GM21576 (cell line): Measurements from ENCODE around the gene KHDRBS1.
"Not testable (repeated sequence)": the region's sequence is repeated elsewhere in the genome, so short reads cannot be mapped to it uniquely, and the experiment has no call there.

Experiments
- ATAC-seq: cut with Tn5 transposase; IDR thresholded peaks from one replicate; pipeline ENCODE4 v1.9.1; 2021; ENCODE audit warnings: mild to moderate bottlenecking, moderate library complexity; ENCODE audit not compliant: unreplicated experiment

Gene KHDRBS1, protein sequence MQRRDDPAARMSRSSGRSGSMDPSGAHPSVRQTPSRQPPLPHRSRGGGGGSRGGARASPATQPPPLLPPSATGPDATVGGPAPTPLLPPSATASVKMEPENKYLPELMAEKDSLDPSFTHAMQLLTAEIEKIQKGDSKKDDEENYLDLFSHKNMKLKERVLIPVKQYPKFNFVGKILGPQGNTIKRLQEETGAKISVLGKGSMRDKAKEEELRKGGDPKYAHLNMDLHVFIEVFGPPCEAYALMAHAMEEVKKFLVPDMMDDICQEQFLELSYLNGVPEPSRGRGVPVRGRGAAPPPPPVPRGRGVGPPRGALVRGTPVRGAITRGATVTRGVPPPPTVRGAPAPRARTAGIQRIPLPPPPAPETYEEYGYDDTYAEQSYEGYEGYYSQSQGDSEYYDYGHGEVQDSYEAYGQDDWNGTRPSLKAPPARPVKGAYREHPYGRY

DNA sequence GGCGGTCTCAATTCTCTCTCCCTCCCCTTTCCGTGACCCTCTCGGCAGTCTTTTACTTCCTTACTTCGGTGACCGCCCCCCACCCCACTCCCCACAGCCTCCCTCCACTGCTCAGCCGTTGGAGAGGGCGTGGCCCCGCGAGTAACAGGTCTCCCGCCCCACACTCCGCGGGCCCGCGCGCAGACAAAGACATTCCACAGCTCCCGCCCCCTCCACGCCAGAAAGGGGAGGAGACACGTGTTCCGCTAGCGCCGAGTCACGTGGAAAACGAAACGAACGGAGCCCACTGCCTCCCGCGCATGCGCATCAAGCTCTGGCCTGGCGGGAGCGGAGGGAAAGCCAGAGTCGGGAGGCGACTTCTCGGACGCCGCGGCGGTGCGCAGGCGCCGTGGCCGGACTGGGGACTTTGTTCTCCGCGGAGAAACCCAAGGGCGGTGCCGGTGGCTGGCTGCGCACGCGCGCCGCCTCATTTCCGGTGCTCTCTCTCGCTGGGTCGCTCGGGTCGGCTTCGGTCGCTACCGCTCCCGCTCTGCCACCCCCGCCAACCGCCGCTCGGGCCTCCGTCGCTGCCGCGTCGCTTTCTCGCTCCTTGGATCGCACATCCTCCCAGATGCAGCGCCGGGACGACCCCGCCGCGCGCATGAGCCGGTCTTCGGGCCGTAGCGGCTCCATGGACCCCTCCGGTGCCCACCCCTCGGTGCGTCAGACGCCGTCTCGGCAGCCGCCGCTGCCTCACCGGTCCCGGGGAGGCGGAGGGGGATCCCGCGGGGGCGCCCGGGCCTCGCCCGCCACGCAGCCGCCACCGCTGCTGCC lies at the start of gene KHDRBS1:
TSS of gene KHDRBS1 (plus strand) at position 483 of the 813 bp plus-strand sequence. CDS start at position 611, 128 bp downstream.
- peak; percentile 69 for ATAC-seq

DNA sequence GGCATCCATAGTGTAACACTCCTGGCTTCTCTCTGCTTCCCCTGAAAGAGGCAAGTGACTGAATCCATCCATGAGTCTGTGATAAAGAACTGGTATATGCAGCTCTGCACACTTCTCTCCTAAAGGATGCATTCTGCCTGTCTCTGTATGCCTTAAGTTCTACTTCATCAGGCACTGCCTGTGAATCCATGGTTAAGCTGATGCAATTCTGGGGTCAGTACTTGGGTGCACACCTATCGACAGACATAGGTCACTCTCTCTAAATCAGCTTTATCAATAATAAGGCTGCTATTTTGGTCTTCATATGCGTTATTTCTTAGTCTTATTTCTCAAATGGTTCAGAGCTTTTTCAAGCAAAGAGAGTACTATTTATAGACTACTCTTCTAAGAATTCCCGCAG lies 42.8 kb upstream of the KHDRBS1 start:
- ATAC-seq: no peak

DNA sequence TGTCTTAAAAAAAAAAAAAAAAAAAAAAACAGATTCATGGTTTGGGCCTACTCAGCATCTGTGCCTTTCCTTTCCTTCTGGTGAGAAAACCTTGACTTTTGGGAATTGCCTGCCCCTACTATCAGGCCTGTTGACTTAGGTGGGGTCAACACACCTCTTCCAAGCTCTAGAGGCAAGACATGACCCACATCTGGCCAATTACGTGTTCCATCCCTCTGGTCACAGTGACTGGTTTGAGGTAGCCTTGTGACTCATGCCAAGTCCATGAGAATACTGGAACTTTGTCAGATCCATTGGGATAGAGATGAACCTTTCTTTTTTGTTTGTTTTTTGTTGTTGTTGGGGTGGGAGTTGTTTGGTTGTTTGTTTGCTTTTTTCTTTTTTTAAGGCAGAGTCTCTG lies 37.3 kb upstream of the KHDRBS1 start:
- no peak for ATAC-seq

DNA sequence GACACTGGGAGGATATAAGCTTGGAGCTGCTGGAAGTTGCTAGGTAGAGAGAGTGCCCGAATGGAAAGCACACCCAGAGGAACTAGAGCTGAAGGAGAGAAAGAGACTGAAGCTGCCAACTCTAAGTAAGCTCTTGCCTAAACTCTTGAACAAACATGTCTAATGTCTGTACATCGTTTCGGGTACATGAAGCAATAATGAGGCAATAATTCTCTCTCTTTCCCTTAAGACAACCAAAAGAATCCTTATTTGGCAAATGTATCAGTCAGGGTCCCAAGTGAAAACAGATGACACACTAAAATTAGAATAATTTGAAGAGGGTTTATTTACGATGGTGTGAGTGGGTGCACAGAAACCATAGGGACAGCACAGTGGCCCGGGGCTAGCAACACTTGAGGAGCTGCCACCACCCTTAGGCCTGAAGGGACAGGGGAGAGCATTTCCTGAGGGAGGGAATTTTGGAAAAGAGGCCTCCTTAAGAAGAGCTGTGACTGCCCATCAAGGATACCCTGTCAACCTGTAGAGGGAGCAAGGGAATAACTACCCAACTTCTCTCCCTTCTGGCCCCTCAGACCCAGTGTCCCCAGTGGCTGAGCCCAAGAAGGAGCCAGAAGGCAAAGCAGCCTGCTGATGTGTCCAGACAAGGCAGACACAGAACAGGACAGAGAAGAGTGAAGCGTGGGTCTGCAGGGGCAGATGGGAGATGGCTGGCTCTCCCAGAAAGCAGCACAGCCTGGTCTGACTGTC lies 36.1 kb upstream of the KHDRBS1 start:
- no peak for ATAC-seq

DNA sequence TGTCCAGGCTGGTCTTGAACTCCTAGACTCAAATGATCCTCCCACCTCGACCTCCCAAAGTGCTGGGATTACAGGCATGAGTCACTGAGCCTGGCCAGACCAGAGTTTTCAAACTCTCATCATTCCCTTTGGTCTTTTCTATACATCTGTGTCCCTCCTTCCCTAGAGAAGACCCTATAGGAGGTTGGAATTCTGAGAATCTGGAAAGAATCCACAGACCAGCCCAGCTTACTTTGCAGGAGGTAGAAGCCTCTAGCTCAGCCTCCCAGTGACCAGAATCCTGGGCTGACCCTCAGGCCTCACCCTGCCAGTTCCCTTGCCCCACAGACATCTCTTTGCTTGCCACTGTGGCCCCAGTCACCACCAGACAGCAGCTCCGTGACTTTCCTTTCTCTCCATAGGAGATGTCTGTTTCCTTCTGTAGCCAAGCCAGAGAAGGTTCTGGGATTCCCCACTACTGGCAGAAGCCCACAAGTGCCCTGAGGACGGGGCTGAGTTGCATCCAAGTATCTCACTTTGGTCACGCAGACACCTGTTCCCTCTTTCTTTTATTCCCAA lies 34.7 kb upstream of the KHDRBS1 start:
- ATAC-seq: no peak

DNA sequence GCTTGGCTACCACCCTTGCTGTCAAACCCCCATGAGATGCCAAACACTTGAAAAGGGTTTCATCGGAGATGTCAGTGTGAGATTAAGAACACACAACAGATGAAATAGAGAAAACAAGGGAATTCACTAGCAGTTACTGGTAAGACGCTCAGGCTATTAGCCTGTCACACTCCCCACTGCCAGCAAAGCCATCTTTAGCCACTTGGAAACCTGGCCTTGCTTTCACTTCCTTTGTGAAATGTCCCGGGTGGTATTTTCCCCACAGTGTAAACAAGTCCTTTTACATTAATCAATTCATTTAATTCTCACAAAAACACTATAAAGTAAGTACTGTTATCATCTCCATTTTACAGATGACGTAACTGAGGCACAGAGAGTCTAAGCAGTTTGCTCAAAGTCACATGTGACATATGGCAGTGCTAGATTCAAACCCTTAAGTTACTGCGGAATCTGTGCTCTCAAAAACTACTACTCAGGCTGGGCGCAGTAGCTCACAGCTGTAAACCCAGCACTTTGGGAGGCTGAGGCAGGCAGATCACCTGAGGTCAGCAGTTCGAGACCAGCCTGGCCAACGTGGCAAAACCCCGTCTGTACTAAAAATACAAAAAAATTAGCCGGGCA lies 32.7 kb upstream of the KHDRBS1 start:
- ATAC-seq: no peak

DNA sequence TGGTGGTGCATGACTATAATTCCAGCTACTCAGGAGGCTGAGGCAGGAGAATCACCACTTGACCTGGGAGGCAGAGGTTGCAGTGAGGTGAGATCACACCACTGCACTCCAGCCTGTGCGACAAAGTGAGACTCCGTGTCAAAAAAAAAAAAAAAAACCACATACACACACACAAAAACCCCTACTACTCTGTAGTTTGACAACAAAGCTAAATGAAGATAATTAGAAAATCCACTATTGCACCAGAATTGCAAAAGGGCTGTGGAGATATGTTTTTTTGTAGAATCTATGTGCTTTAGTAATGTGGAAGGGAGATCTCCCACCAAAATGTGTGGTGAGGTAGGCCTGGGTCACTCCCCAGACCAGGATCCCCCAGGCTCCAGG lies 32.2 kb upstream of the KHDRBS1 start:
- ATAC-seq: no peak

DNA sequence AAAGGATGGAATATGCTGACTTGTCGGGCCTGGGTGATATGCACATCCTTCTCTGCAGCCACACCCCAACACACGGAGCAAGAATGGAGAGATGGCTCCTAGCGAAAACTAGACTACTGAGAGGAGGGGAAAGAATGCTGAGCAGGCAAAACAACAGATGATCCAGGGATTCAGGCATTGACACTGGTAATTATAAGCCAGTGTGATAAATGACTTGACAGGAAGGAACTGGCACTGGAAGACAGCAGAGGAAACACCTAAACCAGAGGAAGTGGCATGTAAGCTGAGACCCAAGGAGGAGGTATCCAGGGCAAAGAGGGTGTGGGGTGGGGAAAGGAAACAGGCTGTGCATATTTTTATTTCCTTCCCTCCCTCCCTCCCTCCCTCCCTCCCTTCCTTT lies 31.7 kb upstream of the KHDRBS1 start:
- ATAC-seq: no peak

DNA sequence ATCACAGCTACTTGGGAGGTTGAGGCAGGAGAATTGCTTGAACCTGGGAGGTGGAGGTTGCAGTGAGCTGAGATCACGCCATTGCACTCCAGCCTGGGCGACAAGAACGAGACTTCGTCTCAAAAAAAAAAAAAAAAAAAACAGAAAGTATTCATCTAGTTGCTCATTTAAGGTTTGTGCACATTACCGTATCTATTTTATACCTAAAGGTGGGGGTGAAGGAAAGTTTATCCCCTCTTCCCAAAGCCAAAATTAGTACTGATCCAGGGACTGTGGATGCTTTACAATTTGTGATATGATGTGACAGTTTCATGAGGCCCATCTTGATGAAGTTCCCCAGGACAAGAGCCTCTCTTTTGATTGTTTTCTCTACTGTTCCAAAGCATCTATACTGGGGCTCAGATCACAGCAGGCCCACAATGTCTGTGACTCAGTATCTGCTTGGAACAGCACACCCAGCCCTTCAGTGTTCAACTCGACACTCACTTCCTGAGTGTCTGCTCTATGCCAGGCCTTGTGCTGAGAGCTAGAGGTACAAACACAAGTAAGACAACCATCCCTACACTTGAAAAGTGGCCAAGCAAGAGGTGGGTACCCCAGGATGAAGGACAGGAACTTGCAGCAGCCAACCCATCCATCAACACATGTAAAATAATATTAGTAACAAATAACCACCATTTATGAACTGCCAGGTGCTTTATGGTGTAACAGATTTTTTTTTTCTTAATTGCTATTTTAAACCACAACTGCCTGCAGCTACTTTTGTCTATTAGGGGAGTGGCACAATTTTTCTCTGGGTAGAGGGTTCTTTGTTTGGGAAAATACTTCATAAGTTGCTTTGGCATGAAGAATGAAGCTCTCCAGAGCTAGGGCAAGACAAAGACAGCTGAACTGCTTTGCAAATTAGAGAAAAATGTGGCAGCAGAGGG lies 29.0 kb upstream of the KHDRBS1 start:
- ATAC-seq: no peak

DNA sequence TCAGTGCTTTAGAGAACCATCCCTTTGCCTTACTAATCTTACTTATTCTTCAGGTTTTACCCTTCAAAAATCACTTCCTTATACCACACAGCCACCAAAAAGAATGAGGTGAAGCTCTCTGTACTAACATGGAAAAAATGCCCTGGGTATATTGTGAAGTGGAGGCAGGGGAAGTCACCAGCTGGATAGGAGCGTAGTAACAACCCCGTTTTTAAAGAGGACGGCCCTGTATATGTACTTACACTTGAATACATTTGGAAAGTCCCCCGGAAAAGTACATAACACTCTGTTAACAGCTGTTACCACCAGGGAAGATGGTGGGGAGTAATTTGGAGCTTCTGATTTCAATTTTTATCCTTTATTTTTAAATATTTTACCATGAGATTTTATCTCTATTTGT lies 28.2 kb upstream of the KHDRBS1 start:
- no peak for ATAC-seq

DNA sequence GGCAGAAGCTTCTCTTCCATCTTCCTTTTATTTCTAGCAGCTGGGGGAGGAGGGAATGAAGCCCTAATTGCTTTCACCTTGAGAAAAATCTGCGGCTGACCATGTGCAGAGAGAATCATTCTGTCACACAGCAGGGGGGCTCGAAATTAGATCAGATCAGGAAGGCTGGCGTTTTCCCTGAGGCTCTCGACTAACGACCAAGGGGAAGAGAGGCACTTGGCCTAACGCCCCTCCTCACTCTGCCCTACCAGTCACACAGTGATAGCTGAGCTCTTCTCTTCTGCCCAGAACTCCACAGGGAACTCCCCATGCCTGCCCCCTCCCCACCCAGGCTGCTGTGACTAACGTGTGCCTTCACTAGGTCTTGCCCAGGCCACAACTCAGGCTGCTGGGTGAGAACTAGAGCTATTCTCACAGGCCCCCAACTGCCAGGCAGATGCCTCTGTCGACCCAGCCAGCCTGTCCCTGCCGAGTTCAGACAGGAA lies 26.5 kb upstream of the KHDRBS1 start:
- no peak for ATAC-seq

DNA sequence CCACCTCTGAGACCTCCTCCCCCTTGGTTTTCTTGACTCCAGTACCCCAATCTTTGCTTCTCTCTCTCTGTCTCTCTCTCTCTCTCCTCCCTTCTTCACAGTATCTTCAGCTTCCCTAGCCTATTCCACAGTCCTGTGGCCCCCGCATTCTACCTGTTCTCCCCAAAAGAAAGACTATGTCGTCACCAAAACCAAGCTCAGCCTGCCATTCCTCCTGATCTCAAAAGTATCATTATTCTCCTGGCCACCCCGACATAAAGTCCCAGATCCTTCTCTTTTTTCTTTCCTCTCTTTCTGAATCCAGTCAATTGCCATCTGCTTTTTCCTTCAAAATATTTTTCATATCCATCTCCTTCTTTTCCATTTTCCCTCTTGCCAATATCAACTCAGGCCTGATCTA lies 23.7 kb upstream of the KHDRBS1 start:
- ATAC-seq: no peak

DNA sequence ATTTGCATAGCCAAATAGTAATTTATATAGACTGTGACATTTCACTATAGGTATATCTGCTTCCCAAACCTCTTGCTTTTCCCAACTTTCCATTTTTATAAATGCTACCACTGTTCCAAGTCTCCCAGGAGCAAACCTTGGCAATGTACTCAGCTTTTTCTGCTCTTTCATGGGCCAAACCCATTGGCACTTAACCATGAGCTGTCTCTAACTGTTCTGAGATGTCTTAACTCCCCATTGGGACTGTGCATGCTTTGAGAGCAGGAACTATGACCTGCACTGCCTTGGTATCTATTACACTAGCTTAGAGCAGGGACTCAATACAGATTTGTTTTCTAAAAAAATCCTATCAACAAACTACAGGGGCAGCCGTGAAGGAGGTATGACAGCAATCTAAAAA lies 22.5 kb upstream of the KHDRBS1 start:
- ATAC-seq: no peak

DNA sequence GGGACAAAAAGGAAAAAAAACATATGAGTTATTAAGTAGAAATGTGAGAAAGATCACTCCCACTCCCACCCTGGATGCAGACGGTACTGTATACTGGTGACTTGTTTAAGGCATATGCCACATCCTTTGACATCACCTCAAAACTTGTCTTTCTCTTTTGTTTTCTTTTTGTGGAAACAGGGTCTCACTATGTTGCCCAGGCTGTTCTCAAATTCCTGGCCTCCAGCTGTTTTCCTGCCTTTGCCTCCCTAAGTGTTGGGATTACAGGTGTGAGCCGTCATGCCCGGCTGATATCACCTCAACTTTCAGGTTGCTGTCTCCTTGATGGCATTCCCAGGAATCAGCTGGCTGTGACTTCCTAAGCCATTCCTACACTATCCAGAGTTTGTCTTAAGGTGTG lies 18.4 kb upstream of the KHDRBS1 start:
- ATAC-seq: no peak

DNA sequence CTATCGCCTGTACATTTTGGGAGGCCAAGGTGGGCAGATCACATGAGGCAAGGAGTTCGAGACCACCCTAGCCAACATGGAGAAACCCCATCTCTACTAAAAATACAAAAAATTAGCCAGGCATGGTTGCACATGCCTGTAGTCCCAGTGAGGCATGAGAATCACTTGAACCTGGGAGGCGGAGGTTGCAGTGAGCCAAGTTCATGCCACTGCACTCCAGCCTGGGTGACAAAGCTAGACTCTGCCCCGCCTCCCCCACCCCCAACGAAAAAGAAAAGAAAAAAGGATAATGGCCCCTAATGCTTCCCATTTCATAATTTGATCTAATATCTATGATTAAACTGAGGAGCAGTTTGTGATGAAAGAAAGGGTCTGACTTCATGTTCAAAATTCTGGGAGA lies 17.5 kb upstream of the KHDRBS1 start:
- ATAC-seq: not testable (repeated sequence)

DNA sequence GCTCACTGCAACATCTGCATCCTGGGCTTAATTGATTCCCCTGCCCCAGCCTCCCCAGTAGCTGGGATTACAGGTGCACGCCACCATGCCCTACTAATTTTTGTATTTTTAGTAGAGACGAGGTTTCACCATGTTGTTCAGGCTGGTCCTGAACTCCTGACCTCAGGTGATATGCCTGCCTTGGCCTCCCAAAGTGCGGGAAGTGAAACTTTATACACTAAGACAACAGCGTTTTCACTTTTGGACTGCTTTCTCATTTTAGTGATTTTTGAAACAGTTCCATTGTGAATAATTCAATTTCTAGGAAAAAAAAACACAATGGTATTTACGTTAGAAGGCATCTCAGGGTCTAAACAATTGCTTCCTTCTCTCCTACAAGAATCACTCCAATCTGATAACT lies 11.8 kb upstream of the KHDRBS1 start:
- no peak for ATAC-seq

DNA sequence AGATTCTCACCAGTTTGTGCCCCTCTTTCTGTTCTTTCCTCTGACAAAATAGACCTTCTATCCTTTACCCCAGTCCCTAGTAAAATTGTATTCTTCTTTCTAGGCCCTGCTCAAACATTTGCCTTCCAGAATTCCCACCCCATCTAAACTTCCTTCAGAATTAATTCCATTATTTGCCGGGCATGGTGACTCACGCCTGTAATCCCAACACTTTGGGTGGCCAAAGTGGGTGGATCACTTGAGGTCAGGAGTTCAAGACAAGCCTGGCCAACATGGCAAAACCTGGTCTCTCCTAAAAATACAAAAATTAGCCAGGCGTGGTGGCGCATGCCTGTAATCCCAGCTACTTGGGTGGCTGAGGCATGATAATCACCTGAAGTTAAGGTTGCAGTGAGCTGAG lies 11.4 kb upstream of the KHDRBS1 start:
- ATAC-seq: not testable (repeated sequence)

DNA sequence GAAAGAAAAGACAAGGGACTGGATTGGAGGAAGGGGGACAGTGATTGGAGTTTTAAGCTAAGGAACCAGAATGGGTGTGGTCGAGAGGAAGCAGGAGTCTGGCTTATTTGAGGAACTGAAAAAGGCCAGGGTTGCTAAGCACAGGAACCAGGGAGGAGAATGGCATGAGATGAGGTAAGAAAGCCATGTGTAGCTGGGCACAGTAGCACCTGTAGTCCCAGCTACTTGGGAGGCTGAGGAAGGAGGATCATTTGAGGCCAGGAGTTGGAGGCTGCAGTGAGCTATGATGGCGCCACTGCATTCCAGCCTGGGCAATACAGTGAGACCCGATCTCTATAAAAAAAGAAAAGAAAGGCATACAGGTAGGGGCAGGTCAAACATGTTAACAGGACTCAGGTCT lies 8.1 kb upstream of the KHDRBS1 start:
- ATAC-seq: no peak

DNA sequence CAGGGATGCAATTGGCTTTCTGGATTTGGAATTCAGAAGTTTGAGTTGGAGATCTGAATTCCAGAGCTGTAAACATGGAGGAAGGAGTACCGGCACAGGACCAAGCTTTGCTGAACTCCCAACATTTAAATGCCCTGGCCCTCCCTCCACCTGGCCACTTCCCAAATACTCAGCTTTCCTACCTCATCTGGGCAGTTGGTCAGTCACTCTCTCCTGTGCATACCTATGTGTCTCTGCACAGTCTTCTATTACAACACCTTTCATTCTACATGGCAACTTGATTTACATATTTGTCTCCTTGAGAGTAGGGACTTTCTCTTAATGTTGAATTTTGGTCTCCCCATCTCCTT lies 6.1 kb upstream of the KHDRBS1 start:
- ATAC-seq: no peak

DNA sequence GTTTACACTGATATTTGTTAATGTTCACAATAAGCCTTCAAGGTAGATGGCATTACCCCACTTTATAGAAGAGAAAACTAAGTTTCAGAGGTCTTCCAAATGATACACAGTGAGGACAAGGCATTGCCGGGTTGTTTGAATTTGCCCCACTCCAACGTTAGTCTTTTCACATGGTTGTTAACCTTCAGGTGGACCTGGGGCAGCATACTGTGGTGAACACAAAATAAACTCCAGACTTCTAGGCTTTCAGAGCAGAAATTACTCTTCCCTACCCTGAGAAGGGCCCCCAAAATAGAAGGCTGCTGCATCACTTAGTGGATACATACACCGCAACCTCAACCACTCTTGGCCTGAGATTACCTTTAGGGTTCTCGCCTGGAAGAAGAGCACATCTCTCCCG lies 3.4 kb upstream of the KHDRBS1 start:
- no peak for ATAC-seq
